LHCN-M2 (cell line): Measurements from ENCODE around the gene CXXC5. TPM values are rescaled to one million over a fixed set of nuclear protein-coding genes. Genes with fewer than 3 reads are reported as not detected.
A peak's percentile ranks its signal among the peaks of the same experiment; 100 is the strongest.

Source experiments
- DNase-seq: peaks from one replicate; pipeline ENCODE4 v3.0.0-alpha.2; 2012; ENCODE audit warnings: low read depth
- total RNA-seq: library from RNA; depleted of rRNA; stranded (reverse); fragments of >200 nt; gene quantifications from 2 replicates; pipeline ENCODE4 v1.2.3, GENCODE V29; 2014

CXXC5 gene
- total RNA-seq, 1 experiment from 2014 or later, result 240 TPM

DNA sequence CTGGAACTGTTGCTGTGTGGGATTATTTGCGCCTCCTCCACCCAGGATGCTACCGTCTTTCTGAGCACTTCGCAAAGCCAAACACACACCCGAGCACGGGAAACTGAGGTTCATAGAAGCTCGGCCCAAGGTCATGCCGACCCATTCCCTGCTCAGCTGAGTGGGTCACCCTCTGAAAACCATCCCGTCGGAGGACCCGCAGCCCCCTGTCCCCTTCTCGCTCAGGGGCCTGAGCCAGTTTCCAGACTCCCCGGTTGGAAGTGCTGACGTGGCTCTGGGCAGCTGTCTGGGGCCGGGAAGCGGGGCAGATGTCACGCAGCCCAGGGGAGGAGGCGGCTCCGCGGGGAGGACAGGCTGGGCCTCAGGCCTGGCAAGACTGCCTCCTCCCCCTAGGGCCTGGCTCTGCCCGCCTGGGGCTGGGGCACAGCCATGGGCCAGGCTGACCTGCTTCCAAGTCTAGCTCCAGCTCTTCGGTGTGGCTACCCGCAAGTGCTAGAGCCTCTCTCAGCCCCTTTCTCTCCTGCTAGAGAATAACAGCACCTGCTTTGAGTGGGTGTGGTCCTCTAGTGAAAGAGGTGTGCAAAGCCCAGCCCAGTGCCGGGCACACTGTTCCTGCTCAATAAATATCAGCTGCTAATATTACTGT is 9.9 kb upstream of the CXXC5 start:
- peak; percentile 94 for DNase-seq

DNA sequence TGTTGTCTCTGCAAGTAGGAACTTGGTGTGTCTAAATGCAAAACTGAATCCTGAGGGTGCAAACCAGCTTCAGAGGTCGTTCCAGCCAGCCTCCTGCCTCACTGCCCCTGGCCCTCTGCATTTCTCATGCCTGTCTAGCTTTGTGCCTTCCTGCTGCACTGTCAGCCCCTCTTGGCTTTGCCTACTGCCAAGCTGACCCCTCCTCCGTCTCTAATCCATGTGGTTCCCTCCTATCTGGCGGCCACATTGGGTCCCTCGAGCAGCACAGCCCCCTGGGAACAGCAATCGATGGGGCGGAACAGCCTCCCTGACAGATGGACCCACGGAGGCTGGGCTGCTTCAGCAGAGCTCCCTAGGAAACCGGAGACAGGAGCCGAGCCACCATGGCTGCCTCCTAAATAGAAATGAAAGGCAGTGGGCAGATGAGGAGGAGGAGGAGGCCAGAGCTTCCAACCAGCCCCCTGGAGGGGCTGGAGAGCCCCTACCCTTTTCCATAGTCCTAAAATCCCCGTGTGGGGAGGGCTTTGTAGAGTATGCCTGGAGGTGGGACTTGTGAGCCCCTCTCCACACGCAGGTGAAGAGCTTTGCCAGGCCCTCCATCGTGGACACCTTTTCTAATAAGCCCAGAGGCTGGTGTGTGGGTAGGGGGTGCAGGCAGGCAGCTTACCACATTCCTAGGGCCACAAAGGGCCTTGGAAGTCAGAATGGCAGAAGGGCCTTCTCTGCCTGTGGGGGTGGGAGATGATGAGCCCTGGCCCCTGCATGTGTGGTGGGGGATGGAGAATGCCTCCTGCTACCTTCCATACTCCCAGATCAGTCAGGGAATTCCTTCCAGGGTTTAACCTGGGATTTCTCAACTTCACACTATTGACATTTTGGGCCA is 9.2 kb upstream of the CXXC5 start:
- no peak for DNase-seq

DNA sequence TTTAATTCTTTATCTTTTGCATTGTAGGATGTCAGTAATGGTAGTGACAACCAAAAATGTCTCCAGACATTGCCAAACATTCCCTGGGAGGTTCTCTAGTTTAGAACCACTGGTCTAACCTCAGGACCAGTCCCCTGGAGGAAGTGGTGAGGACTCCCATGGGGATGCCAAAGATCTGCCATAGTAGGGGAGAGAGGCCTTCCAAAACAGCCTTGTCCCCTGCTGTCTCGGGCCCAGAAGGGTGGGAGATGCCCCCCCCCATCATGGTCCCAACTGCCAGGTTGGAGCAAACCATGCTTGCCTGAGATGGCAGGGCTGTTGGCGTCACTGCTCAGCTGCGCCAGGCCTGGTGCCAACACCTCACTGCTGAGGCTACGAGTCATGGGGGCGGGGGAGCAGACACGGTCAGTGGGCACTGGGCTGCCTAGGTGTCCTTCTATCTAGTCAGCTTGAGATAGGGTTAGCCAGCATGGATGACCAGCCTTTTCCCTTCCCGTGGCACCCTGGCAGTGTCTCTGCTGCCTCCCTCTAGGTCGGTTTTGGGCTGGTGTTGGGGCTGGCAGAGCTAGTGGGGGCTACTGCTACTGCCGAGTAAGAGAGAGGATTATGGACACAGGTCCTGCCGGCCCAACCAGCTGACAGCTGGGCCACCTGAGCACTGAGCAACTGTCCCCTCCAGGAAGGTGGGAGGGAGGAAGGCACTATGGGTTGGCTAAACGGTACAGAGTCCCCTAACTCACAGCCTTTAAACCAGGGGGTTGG is 8.3 kb upstream of the CXXC5 start:
- DNase-seq, result peak; percentile 64

DNA sequence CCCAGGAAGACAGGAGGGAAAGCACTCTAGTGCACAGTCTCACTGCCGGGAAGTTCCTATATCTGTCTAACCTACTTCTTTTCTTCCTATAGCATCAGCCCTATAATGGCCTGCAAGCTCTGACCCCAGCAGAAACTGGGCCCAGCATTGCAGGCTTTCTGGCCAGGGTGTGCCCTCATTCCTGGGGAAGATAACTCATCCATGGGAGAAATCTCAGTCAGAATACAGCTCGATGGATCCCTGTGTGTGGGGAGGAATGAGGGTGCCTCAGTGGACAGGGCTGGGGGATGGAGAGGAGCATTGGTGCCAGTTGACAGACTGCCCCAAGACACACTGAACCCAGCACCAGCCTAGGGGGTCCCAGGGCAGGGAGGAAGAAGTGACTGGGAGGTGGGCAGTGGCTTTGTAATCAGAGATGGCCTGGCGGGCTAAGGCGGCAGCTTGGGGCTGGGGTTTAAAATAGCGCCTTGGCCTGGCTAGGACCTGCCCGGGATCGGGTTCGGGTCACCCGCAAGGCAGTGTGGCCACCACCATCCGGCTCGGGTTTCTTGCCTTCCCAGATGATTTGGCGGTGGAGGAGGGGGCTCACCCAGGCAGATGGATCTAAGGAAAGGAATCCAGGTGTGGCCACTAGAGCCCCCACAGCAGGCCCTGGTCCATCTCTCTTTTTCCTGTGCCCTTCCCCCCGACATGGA is 7.6 kb upstream of the CXXC5 start:
- no peak for DNase-seq

DNA sequence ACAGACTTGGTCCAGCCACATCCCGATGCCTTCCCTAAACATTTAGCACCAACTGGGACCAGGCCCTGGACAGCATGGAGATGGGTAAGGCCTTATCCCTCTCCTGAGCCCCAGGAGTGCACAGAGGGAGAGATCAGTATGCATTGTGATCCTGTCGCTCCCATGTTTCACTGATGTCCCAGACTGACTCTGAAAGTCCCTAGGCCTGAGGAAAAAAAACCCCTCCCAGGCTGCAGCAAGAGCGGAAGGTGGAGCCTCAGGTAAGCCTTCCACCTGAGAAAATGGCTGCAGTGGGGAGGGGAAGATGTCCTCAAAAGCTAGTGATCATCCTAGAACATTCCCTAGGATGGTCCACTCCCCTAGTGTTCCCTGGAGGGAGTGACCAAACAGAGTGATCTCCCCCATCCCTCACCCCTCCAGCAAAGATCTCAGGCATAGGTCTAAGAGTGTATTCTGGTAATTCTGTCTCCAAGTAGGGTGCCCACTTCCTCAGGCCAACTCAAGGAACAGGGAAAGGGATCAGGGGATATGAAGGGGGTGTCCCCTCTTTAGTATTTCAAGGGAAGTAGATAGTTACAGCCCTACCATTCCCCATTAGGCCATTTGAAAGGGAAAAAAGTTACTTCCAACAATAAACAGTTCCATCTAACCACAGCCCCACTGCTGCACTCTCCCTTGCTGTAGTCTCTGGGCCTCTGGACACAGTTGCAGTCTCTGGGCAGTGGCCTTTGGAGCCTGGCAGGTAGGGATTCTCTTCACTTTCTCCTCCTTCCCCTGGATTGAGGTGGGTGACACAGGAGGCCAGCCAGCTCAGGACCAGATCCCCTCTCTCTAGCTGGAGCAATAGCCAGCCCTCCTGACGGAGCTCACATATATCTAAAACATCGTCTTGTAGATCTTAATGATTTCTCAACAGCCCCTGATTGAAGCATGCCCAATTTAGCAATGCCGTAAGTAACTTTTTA is 6.8 kb upstream of the CXXC5 start:
- no peak for DNase-seq

DNA sequence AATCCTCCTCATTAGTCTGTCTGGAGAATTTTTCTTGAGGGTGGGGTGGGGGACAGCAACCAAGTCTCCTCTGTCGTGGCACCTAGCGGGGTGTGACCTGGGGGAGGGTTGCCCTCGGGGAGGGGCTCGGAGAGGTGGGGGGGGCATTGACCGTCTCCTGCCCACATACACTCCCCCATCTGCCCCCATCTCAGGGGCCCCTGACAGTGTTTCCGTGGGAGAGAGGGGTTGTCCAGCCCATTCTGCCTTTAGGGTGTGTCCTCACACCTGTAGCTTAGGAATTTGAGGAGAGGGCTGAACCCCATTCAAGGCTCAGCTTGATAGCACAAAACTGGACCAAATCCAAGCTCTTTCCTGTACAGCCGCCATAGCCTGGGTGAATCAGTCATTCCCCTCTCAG is 5.9 kb upstream of the CXXC5 start:
- no peak for DNase-seq

DNA sequence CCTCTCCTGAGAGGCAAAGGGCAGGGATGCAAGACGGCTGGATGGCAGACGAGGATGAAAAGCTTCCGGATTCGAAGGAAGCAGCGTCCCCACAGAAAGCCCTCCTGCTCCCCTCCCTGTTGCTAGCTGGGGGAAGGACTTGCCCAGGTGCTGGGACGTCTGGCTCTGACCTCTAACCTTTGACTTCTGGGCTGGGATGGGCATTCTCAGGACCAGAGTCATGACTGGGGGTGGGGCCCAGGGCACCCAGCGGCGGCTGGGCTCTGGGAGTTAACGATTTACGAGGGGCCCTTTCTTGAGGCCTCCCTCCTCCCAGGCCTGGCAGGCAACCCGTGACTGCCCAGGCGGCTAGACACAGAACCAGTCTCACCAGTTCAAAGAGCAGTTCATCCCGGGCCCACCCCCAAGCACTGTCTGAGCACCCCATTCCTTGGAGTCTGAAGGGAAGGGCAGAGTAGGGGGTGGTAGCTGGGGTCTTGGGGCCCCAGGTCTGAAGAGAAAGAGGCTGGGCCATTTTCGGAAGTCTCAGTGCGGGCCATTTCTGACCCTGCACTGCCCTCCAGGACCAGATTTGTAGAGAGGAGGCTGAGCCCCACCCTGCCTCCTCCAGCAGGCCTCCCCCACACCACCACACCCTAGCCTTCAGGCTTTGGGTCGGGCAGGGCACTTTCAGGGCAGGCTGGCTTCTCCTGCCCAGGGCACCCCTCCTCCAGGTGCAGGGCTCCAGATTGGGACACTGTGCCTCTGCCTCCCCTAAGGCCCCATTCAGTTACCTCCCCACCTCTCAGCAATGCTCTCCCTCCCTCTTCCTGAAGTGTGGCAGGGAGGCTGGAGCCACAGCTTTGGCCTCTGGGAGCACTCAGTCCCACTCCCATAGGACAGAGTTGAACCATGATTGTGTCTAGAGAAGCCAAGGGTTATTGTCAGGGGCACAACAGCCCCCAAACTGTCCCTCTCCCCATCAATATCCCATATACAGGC is 5.0 kb upstream of the CXXC5 start:
- no peak for DNase-seq

DNA sequence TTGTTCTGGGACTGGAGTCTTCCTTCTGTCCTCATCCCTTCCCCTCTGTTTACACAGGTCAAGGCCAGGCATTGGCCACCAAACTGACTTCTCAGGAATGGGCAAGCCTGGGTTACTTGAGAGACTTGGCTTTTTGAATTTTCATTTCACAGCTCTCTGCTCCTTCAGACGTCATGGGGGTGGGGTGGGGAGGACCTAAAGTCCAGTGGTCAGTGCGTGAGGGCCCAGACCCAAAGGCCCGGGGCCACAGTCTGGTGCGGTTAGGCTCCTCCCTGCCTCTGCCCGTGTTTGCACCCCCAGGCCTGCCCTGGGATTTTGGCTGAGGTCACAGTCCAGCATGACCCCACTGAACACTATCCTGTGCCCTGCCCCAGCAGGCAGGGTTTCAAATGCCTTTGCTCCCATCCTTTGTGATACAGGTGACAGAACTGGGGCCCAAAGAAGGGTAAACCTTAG is 4.1 kb upstream of the CXXC5 start:
- no peak for DNase-seq

DNA sequence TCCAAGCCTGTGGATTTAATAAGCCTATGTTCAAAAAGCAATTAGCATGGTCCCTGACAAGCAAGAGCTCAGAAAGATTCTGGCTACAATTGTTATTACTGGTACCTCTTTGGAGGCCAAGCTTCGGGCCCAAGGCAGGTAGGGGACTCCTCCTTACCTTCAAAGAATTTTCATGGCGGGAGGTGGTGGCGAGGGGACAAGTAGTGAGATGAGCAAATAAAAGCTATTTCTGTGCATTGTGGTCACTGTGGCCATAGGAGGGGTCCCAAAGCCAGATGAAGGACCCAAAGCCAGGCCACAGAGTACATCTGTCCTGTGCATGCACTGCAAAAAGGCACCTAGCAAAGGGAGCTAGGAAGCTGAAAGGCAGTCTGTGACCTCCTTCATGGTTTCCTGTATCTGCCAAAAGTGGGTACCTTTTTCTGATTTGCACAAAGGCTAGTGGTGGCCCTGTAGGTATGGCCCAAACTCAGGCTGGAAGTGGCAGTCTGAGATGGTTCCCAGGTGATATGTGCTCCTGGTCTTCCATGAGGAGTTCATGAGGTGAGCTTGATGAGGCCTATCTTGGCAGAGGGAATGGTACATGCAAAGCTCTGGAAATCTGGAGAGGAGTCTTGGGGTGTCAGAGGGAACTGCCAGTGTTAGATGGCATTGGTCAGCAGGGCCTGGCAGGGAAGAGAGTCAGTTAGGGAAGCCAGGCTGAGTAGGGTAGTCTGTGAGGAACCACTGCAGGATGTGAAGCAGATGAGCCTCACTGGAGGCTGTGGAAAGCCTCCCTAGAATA is 3.3 kb upstream of the CXXC5 start:
- DNase-seq, result no peak

DNA sequence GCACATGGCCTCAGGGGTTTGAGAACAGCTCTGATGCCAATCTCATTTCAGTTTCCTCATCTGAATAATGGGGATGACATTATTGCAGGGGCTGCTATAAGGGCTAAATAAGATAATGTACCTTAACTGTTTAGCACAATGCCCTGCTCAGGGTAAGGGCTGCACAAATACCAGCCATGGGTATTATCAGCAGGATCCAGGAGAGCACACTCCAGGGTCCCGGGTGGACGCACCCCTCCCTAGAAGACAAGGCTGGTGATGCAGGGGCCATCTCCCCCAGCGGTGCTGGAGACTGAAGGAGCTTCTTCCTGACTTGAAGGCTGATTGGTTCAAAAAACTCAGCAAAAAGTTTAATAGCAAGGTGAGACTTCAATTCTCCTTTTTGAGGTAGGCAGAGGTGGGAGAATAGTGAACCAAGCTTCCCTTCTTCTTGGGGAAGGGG is 2.7 kb upstream of the CXXC5 start:
- no peak for DNase-seq

DNA sequence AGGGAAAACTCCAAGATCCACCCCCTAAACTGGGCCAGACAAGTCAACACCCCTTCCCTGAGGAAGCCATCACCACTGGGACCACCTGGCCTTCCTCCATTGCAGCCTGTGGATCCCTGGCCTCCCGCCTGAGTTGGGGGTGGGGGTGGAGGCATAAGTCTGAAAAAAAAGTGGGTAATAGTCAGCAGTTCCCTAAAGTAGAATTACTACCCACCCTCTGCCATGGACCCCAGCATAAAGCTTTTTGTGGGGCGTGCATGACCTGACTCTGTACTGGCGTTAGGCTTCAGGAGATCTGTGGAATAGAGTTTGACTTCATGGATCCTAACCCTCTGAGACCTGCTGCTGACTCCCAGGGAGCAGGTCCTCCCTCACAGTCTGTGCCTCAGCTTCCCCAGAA is 2.0 kb upstream of the CXXC5 start:
- DNase-seq, result no peak

DNA sequence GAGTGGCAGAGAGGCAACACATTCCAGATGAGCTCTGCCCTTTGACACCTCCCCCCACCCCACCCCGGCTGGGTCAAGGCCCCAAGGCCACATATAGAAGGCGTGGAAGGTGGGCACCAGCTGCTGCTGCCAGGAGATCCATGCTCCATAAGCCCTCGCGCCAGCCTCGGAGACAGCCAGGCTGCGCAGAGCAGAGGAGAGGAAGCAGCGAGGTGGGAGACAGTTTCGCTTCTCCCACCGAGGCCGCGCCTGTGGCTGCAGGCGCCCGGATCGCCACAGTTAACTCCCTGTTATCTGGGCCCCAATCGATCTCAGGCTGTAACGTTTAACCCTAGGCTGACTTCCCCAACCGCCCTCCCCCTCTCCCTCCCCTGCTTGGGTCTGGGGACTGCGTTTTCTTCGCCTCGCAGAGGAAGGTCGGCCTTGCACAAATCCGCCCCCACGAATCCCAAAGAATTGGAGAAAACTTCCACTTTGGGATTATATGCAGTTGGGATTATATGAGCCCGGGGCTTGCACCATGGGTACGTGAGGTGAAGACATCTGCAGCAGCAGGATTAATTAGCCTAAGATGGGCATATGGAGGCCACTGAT is 1.1 kb upstream of the CXXC5 start:
- no peak for DNase-seq

DNA sequence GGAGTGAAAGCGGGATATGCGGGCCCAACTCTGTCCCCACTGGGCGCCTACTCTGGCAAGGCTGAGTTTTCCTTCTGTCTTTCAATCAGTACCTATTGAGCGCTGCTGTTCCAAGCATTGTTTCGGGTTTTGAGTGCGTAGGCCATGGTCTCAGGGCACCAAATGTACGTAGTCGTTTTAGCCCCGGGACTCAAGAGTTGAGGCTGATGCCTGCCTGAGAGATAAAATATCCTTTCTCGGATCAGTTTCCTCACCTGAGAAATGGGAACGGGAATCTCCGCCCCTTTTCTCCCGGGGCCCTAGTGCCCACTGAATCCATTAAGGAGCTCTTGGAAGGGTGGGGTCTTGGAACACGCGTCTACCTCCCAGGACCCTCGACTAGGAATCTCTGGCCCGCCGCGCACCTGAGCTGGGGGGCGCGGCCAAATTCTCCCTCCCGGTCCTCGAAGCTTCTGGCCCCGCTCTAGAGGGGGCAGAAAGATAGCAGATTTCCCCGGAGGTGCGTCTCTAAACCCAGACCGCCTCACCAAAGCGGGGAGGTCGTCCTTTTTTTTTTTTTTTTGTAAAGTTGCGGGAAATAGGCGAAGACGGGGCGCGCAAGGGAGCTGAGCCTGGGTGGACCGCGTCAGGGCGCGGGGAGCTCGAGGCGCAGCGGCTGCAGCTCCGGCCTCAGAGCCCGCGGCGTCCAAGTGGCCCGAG is 494 bp upstream of the CXXC5 start:
- DNase-seq, result no peak

DNA sequence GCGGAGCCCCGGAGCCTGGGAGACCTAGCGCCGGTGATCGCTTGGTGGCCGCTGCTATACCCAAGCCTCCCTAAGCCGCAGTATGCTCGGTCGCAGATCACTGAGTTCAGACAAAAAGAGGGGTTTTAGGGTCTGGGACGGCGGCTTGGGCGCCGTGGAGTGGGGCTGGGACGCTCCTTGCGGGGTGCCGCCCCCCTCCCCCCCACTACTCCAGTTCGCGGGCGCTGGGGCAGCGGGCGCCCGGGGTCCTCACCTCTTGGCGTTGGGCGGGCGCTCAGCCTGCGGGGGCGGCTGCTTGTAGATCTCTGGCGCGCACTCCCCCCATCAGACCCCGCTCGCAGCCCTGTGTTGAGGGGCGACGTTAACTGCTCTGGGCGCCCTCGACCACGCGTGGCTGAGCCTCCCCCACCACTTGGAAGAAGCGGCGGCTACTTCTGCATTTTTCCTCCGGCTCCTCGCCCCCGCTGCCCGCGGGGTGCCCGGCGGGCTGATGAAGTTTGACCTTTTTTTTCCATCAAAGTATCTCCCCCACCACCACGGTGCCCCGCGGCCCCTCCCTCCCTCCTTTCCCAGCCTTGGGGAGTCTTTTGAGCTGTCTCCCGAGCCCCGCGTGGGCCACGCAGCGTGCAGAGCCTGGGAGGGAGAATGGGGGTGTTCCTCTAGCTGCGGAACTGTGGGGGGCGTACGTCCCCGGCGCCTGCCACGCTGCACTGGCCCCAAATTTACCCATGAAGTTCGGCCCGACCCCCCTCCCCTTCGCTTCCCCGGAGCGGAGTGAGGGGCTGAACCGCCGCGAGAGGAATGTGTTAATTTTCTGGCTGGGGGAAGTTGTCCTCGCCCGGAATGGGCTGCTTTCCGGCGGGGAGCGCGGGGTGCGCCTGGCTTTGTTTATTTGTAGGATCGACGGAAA is 1.2 kb downstream of the CXXC5 start:
- DNase-seq, result peak; percentile 40

DNA sequence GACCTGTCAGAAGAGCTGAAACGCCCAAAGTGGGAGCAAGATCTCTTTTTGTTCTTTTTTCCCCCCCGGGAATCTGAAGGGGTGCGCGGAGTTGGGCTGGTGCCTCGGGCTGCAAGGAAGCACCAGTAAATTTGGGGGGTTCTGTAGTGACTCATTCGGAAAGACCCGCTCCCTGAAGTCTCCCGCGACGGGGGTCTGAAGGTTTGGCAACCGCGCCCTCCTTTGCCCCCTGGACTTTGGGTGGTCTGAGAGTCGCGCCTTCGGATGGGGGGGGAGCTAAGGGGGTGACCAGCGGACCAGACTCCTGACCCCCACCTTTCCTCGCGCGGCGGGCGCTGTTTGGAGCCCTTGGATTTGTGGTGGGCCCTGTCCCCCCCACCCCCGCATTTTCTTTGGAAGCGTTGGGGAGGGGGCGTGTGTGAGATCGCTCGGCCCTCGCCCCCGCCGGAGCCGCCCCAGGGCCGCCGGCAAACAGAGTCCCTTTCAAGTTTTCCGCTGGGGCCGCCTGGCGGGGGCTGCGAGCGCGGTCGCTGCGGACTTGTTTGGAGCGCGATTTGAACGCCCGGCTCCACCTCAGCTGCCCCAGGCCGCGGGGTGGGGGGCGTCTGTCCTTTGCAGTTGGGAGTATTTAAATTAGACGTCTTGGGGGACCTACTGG is 2.0 kb downstream of the CXXC5 start:
- no peak for DNase-seq

DNA sequence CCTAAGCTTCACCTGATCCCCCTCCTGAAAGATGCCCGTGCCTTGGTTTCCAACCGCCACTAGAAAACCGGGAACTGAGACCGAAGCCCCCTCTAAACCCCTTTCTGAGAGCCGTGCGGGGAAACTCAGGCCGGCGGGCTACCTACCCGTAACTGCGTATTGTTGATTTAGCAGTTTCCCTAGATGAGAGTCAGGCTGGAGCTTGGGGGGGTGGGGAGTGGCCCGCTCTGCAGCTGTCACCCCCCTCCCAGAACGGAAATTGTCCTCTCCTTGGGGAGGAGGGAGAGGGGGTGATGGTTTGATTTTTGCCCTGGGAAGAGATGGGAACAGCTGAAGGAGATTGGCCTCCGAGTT is 2.5 kb downstream of the CXXC5 start:
- peak; percentile 92 for DNase-seq
